ENCODE data around the gene GTPBP10. TPM values are rescaled to one million over a fixed set of nuclear protein-coding genes. Genes with fewer than 3 reads are reported as not detected.

The GTPBP10 gene
- polyA plus RNA-seq, 1 donor (not counting 4 experiments of a cell fraction or from before 2014, with no cell fraction given): 26.6 TPM

- Histone ChIP-seq H3K27ac (ENCODE audit: control insufficient read depth, insufficient read depth, low read length) (no peak overlapping the region), H3K9me3 (ENCODE audit: control insufficient read depth, low read depth, low read length) (no peaks in the 10 kb centered on the region), H3K9me1 (ENCODE audit: control insufficient read depth, extremely low read depth, insufficient read depth, low read length) (no peaks in the 10 kb centered on the region), H3K27me3 (ENCODE audit: control insufficient read depth, extremely low read depth, insufficient read depth, low read length) (no peaks in the 10 kb centered on the region), H3K9ac (ENCODE audit: control insufficient read depth, extremely low read depth, insufficient read depth, low read length) (no peak overlapping the region), H3K79me2 (ENCODE audit: control insufficient read depth, insufficient read depth, low read length) (no peaks in the 10 kb centered on the region), H4K20me1 (ENCODE audit: control insufficient read depth, extremely low read depth, insufficient read depth, low read length) (no peaks in the 10 kb centered on the region), H3K36me3 (ENCODE audit: control insufficient read depth in 2 of 2, extremely low read depth in 1 of 2, insufficient read depth in 2 of 2, low read length in 2 of 2) (no peaks in the 10 kb centered on the region), H3K4me2 (ENCODE audit: control insufficient read depth, extremely low read depth, insufficient read depth, low read depth, low read length) (no peak overlapping the region), H2AFZ (ENCODE audit: control insufficient read depth, low read length) (no peak overlapping the region), H3K4me1 (ENCODE audit: control insufficient read depth, extremely low read depth, insufficient read depth, low read length) (peaks cover 6% of the 10 kb centered on the region), H3K4me3 (ENCODE audit: control insufficient read depth in 2 of 3, extremely low read depth in 1 of 3, insufficient read depth in 2 of 3, low read depth in 1 of 3, low read length in 3 of 3) (no peak overlapping the region)
- dilution Hi-C loops (cut with MboI; ENCODE audit: extremely low pct_ligation_motif_present, low sequenced_read_pairs): no loop called here
- FAIRE-seq (no peak), DNase-seq (ENCODE audit: low read depth, low spot score) (no peak)
- no peak for TF ChIP-seq CTCF (optimal IDR thresholded peaks at IDR 0.05 in 1 of 3, IDR thresholded peaks at IDR 0.05 in 1 of 3, conservative IDR thresholded peaks at IDR 0.05 in 1 of 3; ENCODE audit: extremely low read depth in 1 of 3, insufficient read depth in 2 of 3, low read length in 3 of 3)
- TF ChIP-seq EZH2 (IDR thresholded peaks at IDR 0.05; ENCODE audit: low read length): no peak
Measured at GRCh38 chr7:90391488-90391887, 45.0 kb downstream of the GTPBP10 start.

GRCh38 chr7:90396420-90396819, 49.9 kb downstream of the GTPBP10 start:
- no peaks in the 10 kb centered on the region for H3K27me3 ChIP-seq (ENCODE audit: control insufficient read depth, extremely low read depth, insufficient read depth, low read length)
- dilution Hi-C loops (cut with MboI; ENCODE audit: extremely low pct_ligation_motif_present, low sequenced_read_pairs): no loop called here
- no peak overlapping the region for H2AFZ ChIP-seq (ENCODE audit: control insufficient read depth, low read length)
- H3K9me1 ChIP-seq (ENCODE audit: control insufficient read depth, extremely low read depth, insufficient read depth, low read length): no peaks in the 10 kb centered on the region
- H3K9me3 ChIP-seq (ENCODE audit: control insufficient read depth, low read depth, low read length): no peaks in the 10 kb centered on the region
- H3K4me2 ChIP-seq (ENCODE audit: control insufficient read depth, extremely low read depth, insufficient read depth, low read depth, low read length): no peak overlapping the region
- no peak overlapping the region for H3K9ac ChIP-seq (ENCODE audit: control insufficient read depth, extremely low read depth, insufficient read depth, low read length)
- no peak overlapping the region for H3K4me3 ChIP-seq (ENCODE audit: control insufficient read depth in 2 of 3, extremely low read depth in 1 of 3, insufficient read depth in 2 of 3, low read depth in 1 of 3, low read length in 3 of 3)
- TF ChIP-seq CTCF (optimal IDR thresholded peaks at IDR 0.05 in 1 of 3, IDR thresholded peaks at IDR 0.05 in 1 of 3, conservative IDR thresholded peaks at IDR 0.05 in 1 of 3; ENCODE audit: extremely low read depth in 1 of 3, insufficient read depth in 2 of 3, low read length in 3 of 3): no peak
- no peak for TF ChIP-seq EZH2 (IDR thresholded peaks at IDR 0.05; ENCODE audit: low read length)
- no peaks in the 10 kb centered on the region for H3K4me1 ChIP-seq (ENCODE audit: control insufficient read depth, extremely low read depth, insufficient read depth, low read length)
- H3K36me3 ChIP-seq (ENCODE audit: control insufficient read depth in 2 of 2, extremely low read depth in 1 of 2, insufficient read depth in 2 of 2, low read length in 2 of 2): no peaks in the 10 kb centered on the region
- H4K20me1 ChIP-seq (ENCODE audit: control insufficient read depth, extremely low read depth, insufficient read depth, low read length): no peaks in the 10 kb centered on the region
- no peak overlapping the region for H3K27ac ChIP-seq (ENCODE audit: control insufficient read depth, insufficient read depth, low read length)
- DNase-seq (ENCODE audit: low read depth, low spot score) (no peak), FAIRE-seq (no peak)
- H3K79me2 ChIP-seq (ENCODE audit: control insufficient read depth, insufficient read depth, low read length): no peaks in the 10 kb centered on the region

Measured in keratinocyte (primary cell).